Right atrium auricular region (tissue), 2 donors: ENCODE results near the gene HOMER2. TPM values are rescaled to one million over a fixed set of nuclear protein-coding genes. Genes with fewer than 3 reads are reported as not detected.

Experiments used
- DNase-seq: peaks from one replicate; pipeline ENCODE4 v3.0.0-alpha.2; 2019; ENCODE audit warnings: low spot score
- H3K27ac ChIP-seq, 2 donors: fragments of 200-600 bp; sonication (generic); 1 replicate in 1 of 2; 2 replicates in 1 of 2; pipeline ENCODE4 v1.5.1; 2016 to 2019
- H3K27me3 ChIP-seq, 2 donors: fragments of 200-600 bp; sonication (generic); one replicate each; pipeline versions ENCODE4 v1.5.1 to v1.6.0; 2017 to 2019
- H3K36me3 ChIP-seq: fragments of 200-600 bp; sonication (generic); one replicate; pipeline ENCODE4 v1.5.1; 2016
- H3K4me1 ChIP-seq, 2 donors: fragments of 200-600 bp; sonication (generic); one replicate each; pipeline versions ENCODE4 v1.5.1 to v1.6.0; 2017 to 2019
- H3K4me3 ChIP-seq, 2 donors: fragments of 200-600 bp; sonication (generic); 1 replicate in 1 of 2; 2 replicates in 1 of 2; pipeline ENCODE4 v1.5.1; 2017 to 2019; ENCODE audit warnings: mild to moderate bottlenecking in 1 of 2, moderate library complexity in 1 of 2
- H3K9me3 ChIP-seq, 2 donors: fragments of 200-600 bp; sonication (generic); one replicate each; pipeline ENCODE4 v1.5.1; 2019
- total RNA-seq, 2 donors: library from RNA; depleted of rRNA; stranded (reverse); fragments of >200 nt; gene quantifications; one replicate each; pipeline ENCODE4 v1.1.0, GENCODE V29; 2016
- TF ChIP-seq, protein P1 (sequence below), 2 donors: fragments of 200-600 bp; sonication (generic); IDR thresholded peaks; one replicate each; pipeline ENCODE4 v1.5.1; 2019; ENCODE audit warnings: antibody characterized with exemption in 2 of 2

The HOMER2 gene
- total RNA-seq, 2 donors from 2014 or later = 18.3 to 24.8 TPM

DNA sequence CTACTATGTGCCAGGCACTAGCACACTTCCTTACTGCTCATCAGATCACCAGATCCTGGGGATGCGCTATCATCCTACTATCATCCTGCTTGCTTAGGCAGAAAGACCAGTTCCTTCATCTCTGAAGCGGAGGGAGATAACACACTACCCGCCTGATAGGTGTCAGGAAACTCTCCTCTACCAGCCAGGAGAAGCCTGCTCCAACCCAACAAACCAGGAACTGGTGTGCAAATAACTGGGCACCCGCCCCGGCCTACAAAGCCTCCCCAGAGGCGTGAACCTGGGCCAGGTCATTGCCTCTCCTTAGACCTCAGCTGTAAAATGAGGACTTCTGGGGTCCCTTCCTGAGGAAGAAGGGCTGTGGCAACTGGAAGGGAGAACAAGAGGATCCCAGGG, 61.5 kb downstream of the HOMER2 start:
- H3K27me3 ChIP-seq = no peaks in the 10 kb centered on the region
- TF ChIP-seq, protein P1, sequence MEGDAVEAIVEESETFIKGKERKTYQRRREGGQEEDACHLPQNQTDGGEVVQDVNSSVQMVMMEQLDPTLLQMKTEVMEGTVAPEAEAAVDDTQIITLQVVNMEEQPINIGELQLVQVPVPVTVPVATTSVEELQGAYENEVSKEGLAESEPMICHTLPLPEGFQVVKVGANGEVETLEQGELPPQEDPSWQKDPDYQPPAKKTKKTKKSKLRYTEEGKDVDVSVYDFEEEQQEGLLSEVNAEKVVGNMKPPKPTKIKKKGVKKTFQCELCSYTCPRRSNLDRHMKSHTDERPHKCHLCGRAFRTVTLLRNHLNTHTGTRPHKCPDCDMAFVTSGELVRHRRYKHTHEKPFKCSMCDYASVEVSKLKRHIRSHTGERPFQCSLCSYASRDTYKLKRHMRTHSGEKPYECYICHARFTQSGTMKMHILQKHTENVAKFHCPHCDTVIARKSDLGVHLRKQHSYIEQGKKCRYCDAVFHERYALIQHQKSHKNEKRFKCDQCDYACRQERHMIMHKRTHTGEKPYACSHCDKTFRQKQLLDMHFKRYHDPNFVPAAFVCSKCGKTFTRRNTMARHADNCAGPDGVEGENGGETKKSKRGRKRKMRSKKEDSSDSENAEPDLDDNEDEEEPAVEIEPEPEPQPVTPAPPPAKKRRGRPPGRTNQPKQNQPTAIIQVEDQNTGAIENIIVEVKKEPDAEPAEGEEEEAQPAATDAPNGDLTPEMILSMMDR (IDR thresholded peaks at IDR 0.05) = no peak
- DNase-seq = no peak
- H3K36me3 ChIP-seq = no peaks in the 10 kb centered on the region
- H3K4me1 ChIP-seq = no peaks in the 10 kb centered on the region
- no peak overlapping the region for H3K4me3 ChIP-seq
- no peaks in the 10 kb centered on the region for H3K9me3 ChIP-seq
- no peak overlapping the region for H3K27ac ChIP-seq

DNA sequence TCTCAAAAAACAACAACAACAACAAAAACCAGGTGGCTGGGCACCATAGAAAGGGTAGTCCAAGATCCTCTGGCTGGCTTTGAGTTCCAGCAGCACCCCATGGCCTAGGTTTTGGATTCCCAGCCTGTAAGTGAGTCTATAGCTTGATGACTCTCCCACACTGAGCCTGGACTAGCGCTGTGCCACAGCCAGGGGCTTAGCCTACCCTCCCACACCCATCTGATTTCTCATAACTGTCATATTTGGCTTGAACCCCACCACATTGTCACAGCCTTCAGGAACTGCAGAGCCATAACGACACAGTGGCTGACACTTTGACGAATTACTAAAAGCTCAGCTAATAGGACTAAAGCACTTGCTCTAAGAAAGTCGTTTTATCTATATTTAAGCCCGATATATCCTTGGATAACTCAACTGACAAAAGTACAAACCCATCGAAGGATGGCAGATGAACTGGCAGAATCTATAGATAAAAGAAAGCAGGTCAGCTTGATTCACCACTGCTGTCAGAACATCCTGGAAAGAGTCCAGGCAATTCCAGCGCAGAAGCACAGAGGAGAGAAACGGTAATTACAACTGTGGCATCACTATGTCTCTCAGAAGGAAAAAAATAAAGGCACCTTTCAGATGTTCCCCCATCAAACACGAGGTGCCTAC, 62.1 kb downstream of the HOMER2 start:
- no peak for DNase-seq
- Histone ChIP-seq H3K36me3 (no peaks in the 10 kb centered on the region), H3K4me1 (no peaks in the 10 kb centered on the region), H3K9me3 (no peaks in the 10 kb centered on the region), H3K4me3 (no peak overlapping the region), H3K27ac (no peak overlapping the region), H3K27me3 (no peaks in the 10 kb centered on the region)
- TF ChIP-seq, protein P1 (IDR thresholded peaks at IDR 0.05) = no peak

DNA sequence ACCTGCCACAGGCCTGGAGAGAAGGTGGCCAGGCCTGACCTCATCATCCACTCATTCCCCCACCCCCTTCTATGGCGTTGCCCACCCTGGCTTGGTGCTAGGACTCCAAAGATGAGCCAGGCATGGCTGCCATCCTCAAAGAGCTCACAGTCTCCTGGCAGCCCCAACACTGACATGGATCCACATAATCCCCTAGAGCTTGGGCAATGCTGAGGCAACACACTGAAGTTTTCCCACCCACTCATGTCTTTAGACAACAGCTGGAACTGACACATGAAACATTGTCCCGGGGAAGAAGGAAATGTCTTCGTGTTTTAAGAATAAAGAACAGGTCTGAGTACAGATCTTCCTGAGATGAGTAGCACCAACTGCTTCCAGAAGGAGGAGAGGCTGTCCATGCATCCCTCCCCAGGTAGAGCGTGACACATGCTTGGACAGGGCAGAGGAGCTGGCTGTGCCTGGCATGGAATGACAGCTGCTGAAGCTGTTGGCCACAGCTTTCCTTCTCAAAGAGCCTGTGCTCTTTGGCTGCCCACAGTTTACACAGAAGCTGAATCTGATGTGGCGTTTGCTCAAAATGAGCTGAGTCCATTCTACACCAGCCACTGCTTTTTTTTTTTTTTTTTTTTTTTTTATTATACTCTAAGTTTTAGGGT, 70.1 kb downstream of the HOMER2 start:
- H3K36me3 ChIP-seq = no peaks in the 10 kb centered on the region
- H3K4me3 ChIP-seq = no peak overlapping the region
- TF ChIP-seq, protein P1 (IDR thresholded peaks at IDR 0.05) = no peak
- H3K9me3 ChIP-seq = no peaks in the 10 kb centered on the region
- no peaks in the 10 kb centered on the region for H3K27me3 ChIP-seq
- no peaks in the 10 kb centered on the region for H3K4me1 ChIP-seq
- DNase-seq = no peak
- no peak overlapping the region for H3K27ac ChIP-seq

GRCh38 chr15:82881747-82882146, 70.8 kb downstream of the HOMER2 start:
- Histone ChIP-seq H3K4me3 (no peak overlapping the region), H3K36me3 (no peaks in the 10 kb centered on the region), H3K4me1 (no peaks in the 10 kb centered on the region), H3K27ac (no peak overlapping the region), H3K27me3 (no peaks in the 10 kb centered on the region), H3K9me3 (no peaks in the 10 kb centered on the region)
- DNase-seq = no peak
- TF ChIP-seq, protein P1 (IDR thresholded peaks at IDR 0.05) = no peak

DNA sequence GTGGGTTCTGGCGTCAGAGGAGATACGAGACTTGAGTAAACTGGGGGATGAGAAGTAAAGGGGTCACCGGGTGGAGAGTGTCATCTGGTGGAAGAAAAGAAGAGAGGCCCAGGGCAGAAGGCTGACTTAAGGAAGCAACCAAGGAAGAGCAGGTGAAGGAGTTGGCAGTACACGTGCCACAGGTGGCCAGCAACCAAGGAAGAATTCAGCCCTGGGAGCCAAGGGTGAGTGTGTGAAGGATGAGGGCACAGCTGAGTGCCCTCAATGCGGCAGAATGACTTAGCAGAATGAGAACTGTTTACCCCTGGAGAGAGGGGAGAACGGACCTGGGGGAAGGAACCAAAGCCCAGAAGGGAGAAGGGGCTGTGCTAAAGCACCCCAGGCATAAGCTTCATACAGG, 71.8 kb downstream of the HOMER2 start:
- no peaks in the 10 kb centered on the region for H3K36me3 ChIP-seq
- no peak overlapping the region for H3K4me3 ChIP-seq
- no peaks in the 10 kb centered on the region for H3K9me3 ChIP-seq
- H3K27me3 ChIP-seq = no peaks in the 10 kb centered on the region
- H3K27ac ChIP-seq = no peak overlapping the region
- TF ChIP-seq, protein P1 (IDR thresholded peaks at IDR 0.05) = no peak
- H3K4me1 ChIP-seq = no peaks in the 10 kb centered on the region
- DNase-seq = no peak
